HG02938 (cell line): Measurements from ENCODE around the gene SEMA3C.

Source experiments
- ATAC-seq: cut with Tn5 transposase; IDR thresholded peaks from one replicate; pipeline ENCODE4 v1.9.1; 2021; ENCODE audit warnings: mild to moderate bottlenecking, moderate library complexity; ENCODE audit not compliant: unreplicated experiment

Gene SEMA3C

DNA sequence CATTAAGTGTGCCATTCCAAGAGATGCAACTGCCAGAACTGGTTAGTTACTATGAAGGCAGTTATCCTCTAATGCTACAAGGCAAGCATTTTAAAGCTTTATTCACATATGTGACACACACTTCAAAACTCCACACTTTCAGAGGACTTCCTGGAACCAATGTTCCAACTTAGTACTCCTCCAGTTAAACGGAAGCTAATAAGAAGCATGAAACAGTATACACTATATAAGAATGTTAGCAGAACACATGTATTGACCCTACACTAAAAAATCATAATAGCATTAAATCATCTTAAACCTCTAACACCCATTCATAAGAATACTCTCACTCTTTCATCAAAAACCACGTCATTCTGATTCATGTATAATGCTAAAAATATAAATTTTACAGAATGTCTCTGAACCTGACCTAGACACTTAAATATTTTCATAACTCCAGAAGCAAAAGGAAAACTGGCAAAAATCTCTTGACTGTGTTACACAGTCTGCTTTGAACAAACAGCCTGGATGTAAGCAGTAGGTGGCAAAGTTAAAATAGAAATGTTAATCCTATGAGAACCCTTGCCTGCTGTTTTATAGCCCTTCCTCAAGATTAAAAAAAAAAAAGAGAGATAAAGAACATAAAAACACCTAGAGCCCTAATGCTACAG, 135.0 kb downstream of the SEMA3C start:
- no peak for ATAC-seq

DNA sequence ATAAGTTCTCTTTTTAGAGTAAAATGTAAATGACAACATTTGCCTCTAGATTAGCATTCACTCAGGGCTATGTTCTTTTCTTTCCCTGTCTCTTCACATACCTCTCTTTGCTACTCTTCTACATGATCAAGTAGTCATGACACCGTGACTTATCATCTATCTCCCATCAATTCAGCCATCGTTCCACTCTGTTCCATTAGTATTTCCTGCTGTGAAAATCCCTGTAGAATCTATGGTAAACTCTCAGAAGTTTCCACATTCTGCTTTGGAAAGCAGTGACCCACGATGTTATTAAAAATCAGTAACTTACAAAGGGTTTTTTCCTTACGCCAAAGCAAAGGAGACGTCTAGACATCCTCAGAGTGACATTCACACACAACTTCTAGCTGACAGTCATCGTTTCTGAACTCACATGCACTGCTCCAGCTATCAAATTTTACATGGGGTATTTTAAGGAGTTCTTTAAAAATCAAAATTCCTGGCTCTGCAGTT, 135.6 kb downstream of the SEMA3C start:
- ATAC-seq: no peak

DNA sequence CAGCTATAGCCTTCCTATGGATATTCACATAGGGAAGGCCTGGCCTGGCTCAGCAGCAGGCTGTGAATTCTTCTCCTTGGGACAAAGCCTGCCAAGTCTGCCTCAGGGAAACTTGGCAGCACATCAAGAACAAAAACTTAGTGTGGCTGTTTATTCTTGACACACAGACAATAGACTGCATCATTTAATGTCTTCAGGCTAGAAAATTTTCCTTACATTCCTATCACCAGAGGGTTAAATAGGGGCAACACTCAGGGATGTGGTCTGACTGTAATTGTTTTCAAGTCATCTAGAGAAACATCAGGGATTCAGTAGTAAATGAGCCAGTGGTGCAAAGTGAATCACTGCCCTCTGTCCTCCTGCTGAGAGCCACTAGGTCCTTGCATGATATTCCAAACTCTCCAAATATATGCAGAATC, 137.3 kb downstream of the SEMA3C start:
- no peak for ATAC-seq

DNA sequence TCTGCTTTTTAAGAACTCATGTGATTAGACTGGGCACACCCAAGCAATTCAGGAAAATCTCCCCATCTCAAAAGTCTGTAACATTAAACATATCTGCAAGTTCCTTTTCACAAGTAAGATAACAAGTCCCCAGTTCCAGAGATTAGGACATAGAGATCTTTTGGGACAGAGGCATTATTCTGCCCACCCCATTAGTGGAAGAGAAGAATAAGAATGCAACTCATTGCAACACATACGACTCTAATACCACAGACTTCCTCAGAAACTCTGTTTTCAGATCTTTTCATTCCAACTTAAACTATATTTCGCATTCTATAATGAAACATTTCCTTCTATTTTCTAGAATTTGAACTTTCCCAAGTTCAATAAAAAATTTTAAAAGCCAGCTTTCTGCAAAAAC, 137.7 kb downstream of the SEMA3C start:
- no peak for ATAC-seq

DNA sequence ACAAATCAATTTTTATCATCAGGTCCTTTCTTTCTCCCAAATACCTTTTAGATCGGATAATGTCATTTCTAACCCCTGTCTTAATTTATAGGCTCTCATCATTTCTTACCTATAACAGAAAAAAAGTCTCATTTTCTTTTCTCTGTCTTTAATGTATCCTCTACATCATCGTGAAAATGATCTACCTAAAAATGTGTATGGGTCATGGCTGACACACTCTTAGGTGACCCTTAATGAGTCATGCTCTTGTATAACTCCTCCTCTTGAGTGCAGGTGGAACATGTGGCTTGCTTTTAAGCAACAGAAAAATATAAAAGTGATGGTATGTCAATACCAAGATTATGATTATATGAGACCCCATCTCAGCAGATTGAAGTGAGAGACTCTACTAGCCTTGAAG, 139.4 kb downstream of the SEMA3C start:
- ATAC-seq: no peak

DNA sequence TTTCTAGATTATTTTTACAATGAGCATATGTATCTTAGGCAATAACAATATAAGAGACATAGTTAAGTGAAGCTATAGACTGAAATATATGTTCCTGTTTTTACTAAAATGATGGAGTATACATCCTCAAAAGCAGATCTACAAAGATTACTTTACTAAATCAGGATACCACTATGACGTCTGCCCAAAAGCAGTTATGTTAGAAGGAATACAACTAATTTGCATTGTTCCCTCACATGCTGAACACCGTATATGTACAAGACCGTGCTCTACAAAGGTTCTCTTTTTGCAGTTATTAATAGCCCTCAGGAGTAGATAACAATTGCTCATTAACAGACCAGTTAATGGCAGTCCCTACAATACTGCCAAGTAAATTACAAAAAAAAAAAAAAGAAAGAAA, 143.0 kb downstream of the SEMA3C start:
- no peak for ATAC-seq

DNA sequence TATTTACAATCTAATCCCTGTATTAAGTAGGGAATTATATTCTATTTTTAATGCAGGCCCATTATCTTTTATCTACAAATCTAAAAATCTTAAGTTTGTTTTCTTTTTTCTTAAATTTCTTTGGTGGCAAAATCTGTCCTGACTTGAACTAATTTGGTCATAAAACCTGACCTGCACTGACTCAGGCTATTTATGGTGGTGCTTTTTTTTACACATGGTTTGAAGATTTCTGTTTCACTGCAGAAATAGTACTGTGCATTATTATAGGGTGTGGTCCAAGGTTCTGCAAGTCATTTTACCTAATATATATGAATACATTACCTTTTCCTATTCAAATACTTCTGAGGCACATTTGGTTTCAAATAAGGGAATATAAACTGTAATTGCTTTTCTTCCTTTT, 143.4 kb downstream of the SEMA3C start:
- ATAC-seq: no peak

DNA sequence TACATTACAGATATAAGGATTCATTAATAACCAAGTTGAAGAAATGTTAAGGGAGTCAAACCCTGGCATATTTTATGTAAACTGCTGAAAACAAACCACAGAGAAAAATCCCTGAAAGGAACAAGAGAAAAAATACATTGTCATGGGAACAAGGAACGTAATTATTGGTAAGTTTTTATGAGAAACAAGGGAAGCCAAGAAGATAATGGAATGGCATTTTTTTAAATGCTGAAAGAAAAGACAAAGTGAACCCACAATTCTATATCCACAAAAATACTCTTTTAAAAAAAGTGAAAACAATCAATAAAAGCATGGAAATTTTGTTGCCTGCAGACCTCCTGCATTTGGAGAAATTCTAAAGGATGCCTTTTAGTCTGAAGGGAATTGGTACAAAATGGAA, 144.0 kb downstream of the SEMA3C start:
- no peak for ATAC-seq

DNA sequence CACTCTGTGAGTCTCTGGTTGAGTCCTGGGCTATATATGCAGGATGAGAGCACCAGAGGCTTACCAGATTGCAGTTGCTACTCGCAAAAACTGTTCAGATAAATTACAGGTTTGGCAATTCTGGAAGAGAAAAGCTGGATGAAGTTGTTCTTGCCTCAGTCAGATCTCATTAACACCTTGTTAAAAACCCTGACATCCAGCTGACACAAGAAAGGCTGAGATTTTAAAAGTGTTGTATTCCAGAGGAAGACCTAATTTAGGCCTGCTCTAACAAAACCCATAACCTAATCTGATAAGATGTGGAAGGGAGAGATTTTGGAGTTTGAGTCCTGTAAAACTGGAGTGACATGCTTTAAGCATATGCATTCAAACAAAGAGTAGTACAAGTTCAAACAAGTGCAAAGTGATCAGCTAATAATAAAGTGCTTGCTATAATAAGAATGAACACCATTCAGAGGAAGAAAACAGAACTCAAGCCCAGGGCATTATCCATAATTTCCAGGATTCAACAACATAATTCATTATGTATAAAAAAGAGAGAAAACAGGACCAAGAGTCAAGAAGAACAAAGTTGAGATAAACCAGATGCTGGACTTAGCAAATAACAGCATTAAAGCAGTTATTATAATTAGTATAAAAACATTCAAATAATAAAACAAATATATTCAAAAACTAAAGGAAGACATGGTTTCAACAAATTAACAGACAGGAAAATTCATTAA, 144.9 kb downstream of the SEMA3C start:
- ATAC-seq: no peak

DNA sequence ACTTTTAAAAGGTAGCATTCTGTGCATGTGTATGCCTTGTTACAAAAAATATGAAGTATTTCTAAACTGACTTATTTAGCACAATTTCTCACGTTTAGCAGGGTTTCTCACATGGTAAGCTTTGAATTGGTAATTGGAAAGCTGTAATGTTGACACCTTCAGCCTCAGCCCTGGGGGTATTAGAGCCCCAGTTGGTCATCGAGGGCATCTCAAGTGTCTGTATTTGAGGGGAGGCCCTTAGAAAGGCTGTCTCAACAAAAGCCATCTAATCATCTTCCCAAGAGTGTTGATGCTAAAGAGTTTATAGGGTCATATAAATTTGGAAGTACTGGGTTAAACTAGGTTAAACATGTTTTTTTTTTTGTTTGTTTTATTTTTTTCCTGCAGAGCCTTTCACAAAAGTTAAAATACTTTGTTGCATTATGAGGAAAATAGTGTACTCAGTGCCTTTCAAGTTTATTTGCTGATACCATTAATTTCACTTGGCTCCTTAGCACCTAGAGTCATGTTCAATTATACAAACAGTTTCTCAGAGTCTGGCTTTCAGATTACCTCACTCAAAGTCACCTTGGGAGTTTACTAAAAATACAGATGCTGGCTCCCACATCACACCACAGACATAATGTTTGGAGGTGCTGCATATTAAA, 146.4 kb downstream of the SEMA3C start:
- no peak for ATAC-seq

DNA sequence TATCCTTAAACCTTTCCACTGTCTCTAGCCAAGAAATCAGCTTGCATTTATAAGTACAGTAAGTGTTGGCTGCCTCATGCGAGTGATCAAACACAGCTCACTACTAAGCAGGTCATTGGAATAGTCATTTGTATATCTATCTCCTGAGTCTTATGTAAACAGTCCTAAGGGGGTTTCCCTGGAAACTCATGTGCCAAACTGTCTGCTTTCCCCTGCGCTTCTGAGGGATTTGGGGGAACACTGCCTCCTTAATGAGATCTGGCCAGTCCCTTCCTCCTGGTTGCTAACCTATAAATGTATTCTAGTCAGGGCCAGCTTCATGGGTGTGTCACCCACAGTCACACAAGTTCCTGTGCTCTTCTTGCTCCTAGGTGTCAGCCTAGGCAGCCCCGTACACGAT, 147.3 kb downstream of the SEMA3C start:
- ATAC-seq: no peak

DNA sequence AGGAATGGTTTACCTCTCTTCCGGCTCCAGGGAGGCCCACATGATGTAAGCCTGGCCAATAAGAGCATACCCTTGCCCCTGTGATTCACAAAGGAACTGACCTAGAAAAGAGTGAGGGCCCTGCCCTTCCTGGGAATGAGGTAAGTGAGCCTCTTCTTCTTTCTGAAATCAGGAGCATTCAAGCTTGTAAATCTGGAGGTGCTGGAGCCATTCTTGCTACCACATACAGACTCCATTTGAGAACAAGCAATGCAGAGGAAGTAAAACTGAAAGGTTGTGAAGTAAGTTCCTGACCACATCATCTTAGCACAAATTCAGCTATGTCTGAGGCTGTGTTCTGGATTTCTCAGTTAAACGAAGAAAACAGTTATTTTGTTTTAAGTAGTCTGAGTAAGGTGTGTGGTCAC, 148.2 kb downstream of the SEMA3C start:
- ATAC-seq: peak; percentile 75

DNA sequence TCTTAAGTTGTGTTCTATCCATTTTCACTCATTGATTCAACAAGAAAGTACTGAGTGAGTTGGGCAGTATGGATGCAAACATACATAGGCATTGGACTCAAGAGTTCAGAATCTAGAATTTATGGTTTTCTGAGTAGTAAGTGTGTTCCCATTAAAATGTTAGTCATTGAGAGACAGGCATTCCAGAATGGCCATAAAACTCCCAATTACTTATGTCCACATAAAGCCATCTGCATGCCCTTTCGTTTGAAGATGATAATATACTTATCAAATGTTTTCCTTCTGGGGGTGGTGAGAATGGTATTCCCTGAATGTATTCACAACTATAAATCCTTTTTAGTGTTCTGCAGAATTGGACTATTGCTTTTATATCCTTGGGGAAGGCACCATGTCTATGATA, 148.8 kb downstream of the SEMA3C start:
- no peak for ATAC-seq

DNA sequence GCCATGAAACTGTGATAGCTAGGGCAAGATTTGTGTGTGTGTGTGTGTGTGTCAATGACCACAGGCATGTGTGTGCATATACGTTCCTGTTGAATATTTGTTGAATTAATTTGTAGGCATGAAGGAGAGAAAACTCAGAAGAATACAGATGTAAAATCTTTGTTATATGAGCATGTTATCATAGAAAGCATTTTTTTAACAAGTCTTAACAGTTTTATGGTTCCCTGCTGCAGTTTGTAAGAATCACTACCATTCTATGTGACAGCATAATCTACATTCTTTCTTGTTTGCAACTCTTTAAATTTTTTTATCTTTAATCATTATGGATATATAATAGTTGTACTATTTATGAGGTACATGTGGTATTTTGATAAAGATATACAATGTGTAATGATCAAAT, 150.1 kb downstream of the SEMA3C start:
- ATAC-seq: no peak

DNA sequence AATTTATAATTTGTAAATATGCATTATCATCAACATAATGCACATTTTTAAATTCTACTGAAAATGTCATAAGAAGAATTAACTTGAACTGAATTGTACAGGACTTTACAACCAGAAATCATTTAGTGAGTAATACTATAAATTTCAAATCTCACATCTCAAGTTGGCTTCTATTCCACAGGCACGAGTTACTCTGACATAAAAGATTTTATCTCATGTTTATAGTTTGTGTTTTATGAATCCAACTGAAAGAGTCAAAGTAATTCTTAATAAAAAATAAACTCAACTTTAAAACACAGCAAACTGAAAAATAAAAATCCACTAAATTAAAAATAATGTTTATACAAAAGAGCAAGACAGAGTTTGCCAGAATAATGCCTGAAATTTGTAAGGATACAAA, 151.2 kb downstream of the SEMA3C start:
- no peak for ATAC-seq

DNA sequence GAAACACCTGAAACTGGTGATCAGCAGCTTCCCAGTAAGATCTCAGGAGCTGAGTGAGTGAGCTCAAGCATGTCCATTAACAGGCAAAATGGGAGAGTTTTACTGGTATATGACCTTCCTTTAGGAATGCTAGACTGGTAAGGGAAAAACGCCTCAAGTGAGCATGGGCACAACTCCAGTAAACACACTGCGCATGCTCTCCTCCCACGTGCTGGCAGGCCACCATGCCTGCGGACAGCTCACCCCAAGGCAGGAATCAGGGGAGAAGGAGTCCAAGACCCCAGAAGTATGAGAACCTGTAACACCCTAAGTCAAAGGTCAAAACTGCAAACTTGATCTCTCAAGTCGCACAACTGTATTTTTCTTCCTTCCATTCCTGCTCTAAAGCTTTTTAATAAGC, 152.1 kb downstream of the SEMA3C start:
- no peak for ATAC-seq

DNA sequence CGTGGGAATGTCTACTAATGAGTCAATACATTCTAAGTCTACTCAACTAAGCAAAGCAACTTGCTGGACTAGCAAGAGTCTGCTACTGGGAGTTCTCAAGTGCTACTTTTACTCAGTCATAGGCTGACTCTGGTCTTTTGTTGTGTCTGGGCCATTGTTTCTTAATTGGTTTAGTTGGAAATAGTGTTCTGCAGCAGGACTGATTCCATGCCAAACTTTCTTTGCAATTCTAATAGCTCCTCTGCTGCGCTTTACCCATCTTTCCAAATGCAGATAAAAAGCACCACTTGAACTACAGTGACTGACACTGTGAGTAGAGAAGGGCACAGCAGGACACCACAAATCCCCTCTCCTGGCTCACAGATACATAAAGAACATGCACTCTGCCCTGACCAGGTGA, 154.7 kb downstream of the SEMA3C start:
- no peak for ATAC-seq

DNA sequence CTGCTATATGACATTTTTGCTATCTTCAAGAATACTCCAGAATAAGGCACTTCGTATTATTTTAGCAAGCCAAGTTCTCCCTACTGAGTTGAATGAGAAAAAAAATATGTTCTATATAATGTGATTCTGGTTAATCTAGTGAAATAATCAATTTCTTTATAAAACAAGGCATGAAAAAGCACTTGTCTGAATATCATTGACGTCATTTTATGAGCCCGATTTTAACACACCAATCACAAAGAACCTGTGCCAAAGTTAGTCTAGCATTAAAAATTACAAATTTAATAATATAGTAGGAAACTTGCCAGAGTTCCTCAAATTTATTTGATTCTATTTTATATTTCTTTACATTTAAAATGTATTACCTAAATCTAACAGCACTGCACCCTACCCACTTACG, 155.1 kb downstream of the SEMA3C start:
- ATAC-seq: no peak

DNA sequence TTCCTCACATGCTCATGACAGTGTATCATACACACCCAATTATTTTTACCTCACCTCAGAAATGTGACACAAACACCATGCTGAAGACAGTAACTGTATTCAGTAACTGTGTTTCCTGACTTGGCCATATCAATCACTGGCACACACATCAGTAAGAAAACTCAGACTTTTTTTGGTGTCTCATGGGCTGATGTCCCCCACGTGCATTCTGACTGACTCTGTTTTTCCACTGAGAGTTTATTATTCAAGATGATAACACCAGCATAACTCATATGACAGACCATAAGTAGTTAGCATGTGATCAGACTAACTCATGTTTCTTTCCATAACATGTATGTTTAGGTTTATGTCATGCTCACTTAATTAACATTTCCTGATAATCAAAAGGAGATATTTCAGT, 155.6 kb downstream of the SEMA3C start:
- ATAC-seq: no peak

DNA sequence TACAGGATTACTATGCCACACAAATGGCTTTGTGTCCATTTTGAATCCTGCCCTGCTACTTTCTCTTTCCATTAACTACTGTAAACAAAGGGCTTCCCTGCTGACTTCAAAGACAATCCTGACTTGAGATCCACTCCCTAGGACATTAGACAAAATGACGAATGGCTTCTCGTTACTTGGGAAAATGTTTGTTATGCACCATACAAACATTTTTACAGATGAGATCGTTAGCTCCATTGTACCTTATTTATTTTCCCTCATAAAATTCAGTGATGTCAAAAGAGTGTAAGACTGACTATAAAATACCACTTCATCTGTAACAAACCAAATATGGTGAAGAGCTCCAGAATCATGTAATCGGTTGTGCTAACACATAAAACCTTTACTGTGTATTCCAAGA, 158.6 kb downstream of the SEMA3C start:
- no peak for ATAC-seq

DNA sequence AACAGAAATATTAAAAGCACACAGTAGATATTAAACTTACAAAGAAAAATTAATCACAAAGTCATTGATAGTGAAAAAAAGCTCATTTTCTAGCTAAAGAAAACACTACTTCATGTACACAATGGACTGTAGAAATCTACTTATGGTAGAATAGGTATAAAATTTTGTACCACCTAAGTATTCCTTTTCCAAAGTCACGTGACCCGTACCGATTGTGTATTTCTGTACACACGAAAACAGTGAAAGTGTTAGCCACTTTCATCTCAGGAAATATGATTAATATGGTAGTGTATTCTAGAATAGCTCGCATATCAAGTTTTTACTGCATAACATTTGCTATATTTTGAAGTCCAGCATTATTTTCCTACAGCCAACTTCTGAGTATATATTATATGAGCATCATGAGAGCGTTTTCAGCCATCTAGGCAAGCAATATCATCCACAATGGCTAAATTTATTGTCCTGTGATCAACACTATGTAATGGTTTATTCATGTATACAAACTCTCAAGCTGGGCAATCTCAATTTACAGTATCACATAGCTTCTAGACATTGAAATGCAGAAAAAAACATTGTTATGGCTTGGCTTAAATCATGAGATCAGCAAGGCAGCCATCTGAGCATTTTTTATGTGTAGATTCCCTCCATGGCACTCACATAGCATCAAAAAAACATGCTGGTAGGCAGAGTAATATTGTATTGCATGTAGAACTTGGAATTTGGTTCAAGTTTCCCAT, 165.7 kb downstream of the SEMA3C start:
- no peak for ATAC-seq

DNA sequence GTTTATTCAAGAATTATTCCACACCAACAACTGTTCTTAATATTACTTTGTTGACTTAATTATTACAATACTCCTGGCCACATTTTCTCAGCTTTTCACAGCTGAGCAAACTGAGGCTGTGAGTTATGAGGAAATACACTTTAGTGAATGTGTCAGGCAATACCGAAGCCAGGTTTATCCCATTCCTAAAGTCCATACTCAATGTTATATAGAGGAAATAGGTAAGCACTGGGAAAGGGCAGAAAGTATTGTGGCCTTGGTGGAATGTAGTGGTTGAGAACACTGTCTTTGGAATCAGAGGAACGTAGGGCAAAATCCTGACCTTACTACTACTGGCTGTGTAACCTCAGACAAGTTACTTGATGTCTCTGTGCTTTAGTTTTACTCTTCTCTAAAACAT, 169.6 kb downstream of the SEMA3C start:
- no peak for ATAC-seq
